Measurements from ENCODE around the gene NUP42.

DNA sequence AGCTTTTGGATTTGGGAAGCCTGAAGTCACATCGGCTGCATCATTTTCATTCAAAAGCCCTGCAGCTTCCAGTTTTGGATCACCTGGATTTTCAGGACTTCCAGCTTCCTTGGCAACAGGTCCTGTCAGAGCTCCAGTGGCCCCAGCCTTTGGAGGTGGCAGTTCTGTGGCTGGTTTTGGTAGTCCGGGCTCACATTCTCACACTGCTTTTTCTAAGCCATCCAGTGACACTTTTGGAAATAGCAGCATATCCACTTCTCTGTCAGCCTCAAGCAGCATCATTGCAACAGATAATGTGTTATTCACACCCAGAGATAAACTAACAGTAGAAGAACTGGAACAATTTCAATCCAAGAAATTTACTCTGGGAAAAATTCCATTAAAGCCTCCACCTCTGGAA, 18.5 kb downstream of the NUP42 start:
- TF ChIP-seq, protein P1, sequence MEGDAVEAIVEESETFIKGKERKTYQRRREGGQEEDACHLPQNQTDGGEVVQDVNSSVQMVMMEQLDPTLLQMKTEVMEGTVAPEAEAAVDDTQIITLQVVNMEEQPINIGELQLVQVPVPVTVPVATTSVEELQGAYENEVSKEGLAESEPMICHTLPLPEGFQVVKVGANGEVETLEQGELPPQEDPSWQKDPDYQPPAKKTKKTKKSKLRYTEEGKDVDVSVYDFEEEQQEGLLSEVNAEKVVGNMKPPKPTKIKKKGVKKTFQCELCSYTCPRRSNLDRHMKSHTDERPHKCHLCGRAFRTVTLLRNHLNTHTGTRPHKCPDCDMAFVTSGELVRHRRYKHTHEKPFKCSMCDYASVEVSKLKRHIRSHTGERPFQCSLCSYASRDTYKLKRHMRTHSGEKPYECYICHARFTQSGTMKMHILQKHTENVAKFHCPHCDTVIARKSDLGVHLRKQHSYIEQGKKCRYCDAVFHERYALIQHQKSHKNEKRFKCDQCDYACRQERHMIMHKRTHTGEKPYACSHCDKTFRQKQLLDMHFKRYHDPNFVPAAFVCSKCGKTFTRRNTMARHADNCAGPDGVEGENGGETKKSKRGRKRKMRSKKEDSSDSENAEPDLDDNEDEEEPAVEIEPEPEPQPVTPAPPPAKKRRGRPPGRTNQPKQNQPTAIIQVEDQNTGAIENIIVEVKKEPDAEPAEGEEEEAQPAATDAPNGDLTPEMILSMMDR (IDR thresholded peaks at IDR 0.05) = no peak
- TF ChIP-seq EZH2phosphoT487 (IDR thresholded peaks at IDR 0.05) = no peak
- TF ChIP-seq EZH2 (IDR thresholded peaks at IDR 0.05) = no peak
